ENCODE data around the gene KDM2B.

KDM2B gene

DNA sequence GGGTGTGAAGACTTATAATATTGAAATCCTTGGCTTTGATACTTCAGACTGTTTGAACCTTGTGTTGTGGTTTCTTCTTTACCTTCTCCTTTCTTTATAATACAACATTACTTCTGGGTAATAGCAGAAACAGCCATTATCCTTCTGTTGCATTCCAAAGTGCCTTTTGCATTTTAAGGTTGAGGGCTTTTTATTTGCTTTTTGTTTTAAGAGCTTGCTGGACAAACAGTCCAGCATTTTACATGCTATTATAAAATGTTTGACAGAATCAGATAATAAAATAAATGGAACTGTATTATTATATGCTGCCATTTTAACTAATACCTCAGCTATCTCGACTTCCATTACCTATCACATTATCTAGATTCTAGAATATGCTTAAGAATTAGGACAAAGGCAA lies 166.9 kb downstream of the KDM2B start:
- Histone ChIP-seq H3K79me2 (ENCODE audit: control insufficient read depth, low read length) (peaks cover 77% of the 10 kb centered on the region), H3K36me3 (ENCODE audit: control insufficient read depth, low read length) (peaks cover 61% of the 10 kb centered on the region), H3K4me3 (ENCODE audit: low read length) (no peak overlapping the region), H3K4me1 (ENCODE audit: control insufficient read depth, low read length) (no peaks in the 10 kb centered on the region), H3K27ac (ENCODE audit: low read depth, low read length) (no peak overlapping the region), H3K9me3 (ENCODE audit: control insufficient read depth, insufficient read depth, low read length) (no peaks in the 10 kb centered on the region), H4K20me1 (ENCODE audit: control insufficient read depth, insufficient read depth, low read depth, low read length) (no peaks in the 10 kb centered on the region), H3K9me2 (replicated peaks; ENCODE audit: control insufficient read depth, low read length) (no peaks in the 10 kb centered on the region), H3K27me3 (ENCODE audit: control insufficient read depth, low read length) (no peaks in the 10 kb centered on the region), H3K4me2 (ENCODE audit: low read length) (no peak overlapping the region), H3F3A (ENCODE audit: control insufficient read depth, insufficient read depth) (peaks cover 13% of the 10 kb centered on the region)
- TF ChIP-seq, protein P1, sequence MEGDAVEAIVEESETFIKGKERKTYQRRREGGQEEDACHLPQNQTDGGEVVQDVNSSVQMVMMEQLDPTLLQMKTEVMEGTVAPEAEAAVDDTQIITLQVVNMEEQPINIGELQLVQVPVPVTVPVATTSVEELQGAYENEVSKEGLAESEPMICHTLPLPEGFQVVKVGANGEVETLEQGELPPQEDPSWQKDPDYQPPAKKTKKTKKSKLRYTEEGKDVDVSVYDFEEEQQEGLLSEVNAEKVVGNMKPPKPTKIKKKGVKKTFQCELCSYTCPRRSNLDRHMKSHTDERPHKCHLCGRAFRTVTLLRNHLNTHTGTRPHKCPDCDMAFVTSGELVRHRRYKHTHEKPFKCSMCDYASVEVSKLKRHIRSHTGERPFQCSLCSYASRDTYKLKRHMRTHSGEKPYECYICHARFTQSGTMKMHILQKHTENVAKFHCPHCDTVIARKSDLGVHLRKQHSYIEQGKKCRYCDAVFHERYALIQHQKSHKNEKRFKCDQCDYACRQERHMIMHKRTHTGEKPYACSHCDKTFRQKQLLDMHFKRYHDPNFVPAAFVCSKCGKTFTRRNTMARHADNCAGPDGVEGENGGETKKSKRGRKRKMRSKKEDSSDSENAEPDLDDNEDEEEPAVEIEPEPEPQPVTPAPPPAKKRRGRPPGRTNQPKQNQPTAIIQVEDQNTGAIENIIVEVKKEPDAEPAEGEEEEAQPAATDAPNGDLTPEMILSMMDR (IDR thresholded peaks at IDR 0.05; ENCODE audit: low read depth, low read length, poor library complexity, severe bottlenecking) = no peak
- TF ChIP-seq EZH2phosphoT487 (IDR thresholded peaks at IDR 0.05; ENCODE audit: borderline replicate concordance, low read length) = no peak

- H3K36me3 ChIP-seq (ENCODE audit: control insufficient read depth, low read length) = peaks cover 77% of the 10 kb centered on the region
- H3K79me2 ChIP-seq (ENCODE audit: control insufficient read depth, low read length) = peaks cover 96% of the 10 kb centered on the region
- H3K27ac ChIP-seq (ENCODE audit: low read depth, low read length) = no peak overlapping the region
- H3K4me3 ChIP-seq (ENCODE audit: low read length) = no peak overlapping the region
- peaks cover 26% of the 10 kb centered on the region for H3K4me1 ChIP-seq (ENCODE audit: control insufficient read depth, low read length)
- H3K9me2 ChIP-seq (replicated peaks; ENCODE audit: control insufficient read depth, low read length) = no peaks in the 10 kb centered on the region
- no peak overlapping the region for H3K4me2 ChIP-seq (ENCODE audit: low read length)
- H4K20me1 ChIP-seq (ENCODE audit: control insufficient read depth, insufficient read depth, low read depth, low read length) = no peaks in the 10 kb centered on the region
- no peak for TF ChIP-seq EZH2phosphoT487 (IDR thresholded peaks at IDR 0.05; ENCODE audit: borderline replicate concordance, low read length)
- TF ChIP-seq, protein P1 (IDR thresholded peaks at IDR 0.05; ENCODE audit: low read depth, low read length, poor library complexity, severe bottlenecking) = no peak
- H3K9me3 ChIP-seq (ENCODE audit: control insufficient read depth, insufficient read depth, low read length) = no peaks in the 10 kb centered on the region
- H3F3A ChIP-seq (ENCODE audit: control insufficient read depth, insufficient read depth) = no peaks in the 10 kb centered on the region
- H3K27me3 ChIP-seq (ENCODE audit: control insufficient read depth, low read length) = no peaks in the 10 kb centered on the region
These were observed 175.6 kb downstream of the KDM2B start for GRCh38 chr12:121405211-121405610.

- H3K4me2 ChIP-seq (ENCODE audit: low read length) = no peak overlapping the region
- peaks cover 94% of the 10 kb centered on the region for H3K79me2 ChIP-seq (ENCODE audit: control insufficient read depth, low read length)
- peaks cover 26% of the 10 kb centered on the region for H3K4me1 ChIP-seq (ENCODE audit: control insufficient read depth, low read length)
- H4K20me1 ChIP-seq (ENCODE audit: control insufficient read depth, insufficient read depth, low read depth, low read length) = no peaks in the 10 kb centered on the region
- no peaks in the 10 kb centered on the region for H3K27me3 ChIP-seq (ENCODE audit: control insufficient read depth, low read length)
- no peak overlapping the region for H3K27ac ChIP-seq (ENCODE audit: low read depth, low read length)
- H3K9me2 ChIP-seq (replicated peaks; ENCODE audit: control insufficient read depth, low read length) = no peaks in the 10 kb centered on the region
- H3K9me3 ChIP-seq (ENCODE audit: control insufficient read depth, insufficient read depth, low read length) = no peaks in the 10 kb centered on the region
- H3K36me3 ChIP-seq (ENCODE audit: control insufficient read depth, low read length) = peaks cover 79% of the 10 kb centered on the region
- H3K4me3 ChIP-seq (ENCODE audit: low read length) = no peak overlapping the region
- H3F3A ChIP-seq (ENCODE audit: control insufficient read depth, insufficient read depth) = no peaks in the 10 kb centered on the region
- TF ChIP-seq, protein P1 (IDR thresholded peaks at IDR 0.05; ENCODE audit: low read depth, low read length, poor library complexity, severe bottlenecking) = no peak
- no peak for TF ChIP-seq EZH2phosphoT487 (IDR thresholded peaks at IDR 0.05; ENCODE audit: borderline replicate concordance, low read length)
These were observed 176.1 kb downstream of the KDM2B start for GRCh38 chr12:121404734-121405133.

All from DOHH2 (cell line).